ENCODE measurements around the gene BTBD19.
"Not testable (repeated sequence)": the region's sequence is repeated elsewhere in the genome, so short reads cannot be mapped to it uniquely, and the experiment has no call there.

Gene BTBD19

DNA sequence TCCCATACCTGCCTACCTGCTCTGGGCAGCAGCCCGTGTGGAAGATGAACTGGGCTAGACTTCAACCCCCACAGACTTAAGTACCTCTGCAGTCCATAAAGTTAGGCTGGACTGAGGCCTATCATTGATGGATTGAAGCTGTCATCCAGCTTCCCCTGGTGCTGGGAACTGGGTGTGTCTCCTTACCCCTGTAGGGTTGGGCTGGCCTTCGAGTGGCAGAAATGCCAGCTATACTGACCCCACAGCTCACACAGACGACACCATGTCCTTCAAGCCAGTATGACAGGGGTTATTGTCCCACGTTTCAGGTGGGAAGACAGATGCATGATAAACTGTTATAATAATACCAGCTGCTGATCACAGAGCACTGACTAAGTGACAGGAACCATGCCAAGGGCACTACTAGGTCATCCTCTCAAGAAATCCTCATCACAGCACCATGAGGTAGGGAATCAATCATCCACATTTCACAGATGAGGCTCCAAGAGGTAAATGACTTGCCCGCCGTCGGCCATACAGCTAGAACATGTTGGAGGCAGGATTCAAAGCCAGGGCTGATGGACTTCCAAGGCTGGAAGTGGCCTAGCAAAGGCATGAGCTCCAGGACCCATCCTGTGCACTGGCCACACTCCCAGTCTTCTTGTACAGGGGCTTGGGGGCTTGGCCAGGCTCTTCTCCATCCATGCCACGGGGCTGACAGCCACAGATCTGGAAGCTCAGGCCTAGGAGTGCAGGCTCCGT is 20.0 kb upstream of the BTBD19 start, which contains the start of gene BEST4:
BEST4 (minus strand) TSS at position 51 of the 741 bp plus-strand sequence. CDS start 465 bp downstream, outside the sequence.
- DNase-seq = no peak

DNA sequence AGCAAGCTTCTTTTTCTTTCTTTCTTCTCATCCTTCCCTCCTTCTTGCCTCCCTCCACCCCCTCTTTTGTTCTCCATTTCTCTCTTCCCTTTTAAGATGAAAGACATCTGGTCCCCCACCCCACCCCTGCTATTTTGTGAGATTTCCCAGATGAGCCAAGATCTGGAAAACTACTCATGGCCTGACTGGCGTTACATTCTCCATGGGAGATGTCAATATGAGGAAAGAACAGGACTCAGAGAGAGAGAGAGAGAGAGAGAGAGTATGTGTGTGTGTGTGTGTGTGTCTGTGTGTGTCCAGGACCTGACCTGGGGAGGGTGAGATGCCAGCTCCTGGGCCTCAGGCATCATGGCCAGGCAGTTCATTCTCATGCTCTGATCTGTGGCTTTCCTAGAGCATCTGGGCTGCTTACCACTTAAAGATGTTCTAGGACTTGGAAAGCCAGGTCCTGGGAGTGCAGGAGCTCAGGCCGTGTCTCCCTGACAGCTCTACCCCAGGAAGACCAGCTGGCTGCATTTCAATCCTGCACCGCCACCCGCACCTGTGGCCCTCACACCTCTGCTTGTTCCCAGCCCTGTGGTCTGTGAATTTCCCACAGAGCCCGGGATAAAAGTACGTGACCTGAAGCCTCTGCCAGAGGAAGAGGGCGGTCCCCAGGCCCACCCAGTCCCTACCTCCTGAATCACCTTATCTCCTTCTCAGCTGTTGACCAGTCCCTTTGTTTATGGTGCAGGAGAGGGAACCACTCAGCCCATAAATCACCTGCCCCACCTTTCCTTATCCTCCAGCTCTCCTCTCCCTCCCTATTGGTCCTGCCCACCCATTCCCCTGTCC is 17.1 kb upstream of the BTBD19 start:
- no peak for DNase-seq

DNA sequence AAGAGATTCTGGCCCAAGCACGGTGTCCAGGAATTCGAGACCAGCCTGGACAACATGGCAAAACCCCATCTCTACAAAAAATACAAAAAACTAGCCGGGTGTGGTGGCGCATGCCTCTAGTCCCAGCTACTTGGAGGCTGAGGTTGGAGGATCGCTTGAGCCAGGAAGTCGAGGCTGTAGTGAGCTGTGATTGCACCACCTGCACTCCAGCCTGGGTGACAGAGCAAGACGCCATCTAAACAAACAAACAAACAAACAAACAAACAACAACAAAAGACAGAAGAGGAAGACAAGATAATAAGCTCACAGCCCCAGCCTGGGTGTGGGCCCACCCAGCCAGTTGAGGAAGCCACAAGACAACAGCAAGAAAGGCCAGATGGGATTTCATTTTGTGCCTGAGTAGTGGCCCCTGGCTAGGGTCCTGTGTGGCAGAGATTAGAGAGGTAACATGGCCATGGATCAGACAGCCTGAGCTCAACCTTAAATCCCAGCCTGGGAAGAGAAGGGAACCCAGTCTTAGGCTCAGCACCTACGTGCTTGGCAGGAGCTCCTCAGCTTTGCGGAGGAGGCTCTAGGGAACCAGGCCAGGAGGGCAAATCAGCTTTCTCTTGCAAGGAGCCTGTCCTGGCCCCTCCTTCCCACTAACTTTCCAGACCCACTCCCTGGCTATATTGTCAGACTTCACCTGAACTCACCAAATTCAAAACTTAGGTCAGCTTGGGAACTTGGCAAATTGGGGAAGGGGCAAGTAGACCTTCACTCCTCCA is 15.4 kb upstream of the BTBD19 start:
- no peak for DNase-seq

DNA sequence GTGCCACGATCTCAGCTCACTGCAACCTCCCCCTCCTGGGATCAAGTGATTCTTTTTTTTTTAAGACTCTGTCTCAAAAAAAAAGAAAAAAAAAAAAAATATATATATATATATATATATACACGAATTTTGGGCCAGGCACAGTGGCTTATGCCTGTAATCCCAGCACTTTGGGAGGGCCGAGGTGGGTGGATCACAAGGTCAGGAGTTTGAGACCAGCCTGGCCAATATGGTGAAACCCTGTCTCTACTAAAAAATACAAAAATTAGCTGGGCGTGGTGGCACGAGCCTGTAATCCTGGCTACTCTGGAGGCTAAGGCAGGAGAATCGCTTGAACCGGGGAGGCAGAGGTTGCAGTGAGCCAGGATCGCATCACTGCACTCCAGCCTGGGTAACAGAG is 10.4 kb upstream of the BTBD19 start:
- not testable (repeated sequence) for DNase-seq

DNA sequence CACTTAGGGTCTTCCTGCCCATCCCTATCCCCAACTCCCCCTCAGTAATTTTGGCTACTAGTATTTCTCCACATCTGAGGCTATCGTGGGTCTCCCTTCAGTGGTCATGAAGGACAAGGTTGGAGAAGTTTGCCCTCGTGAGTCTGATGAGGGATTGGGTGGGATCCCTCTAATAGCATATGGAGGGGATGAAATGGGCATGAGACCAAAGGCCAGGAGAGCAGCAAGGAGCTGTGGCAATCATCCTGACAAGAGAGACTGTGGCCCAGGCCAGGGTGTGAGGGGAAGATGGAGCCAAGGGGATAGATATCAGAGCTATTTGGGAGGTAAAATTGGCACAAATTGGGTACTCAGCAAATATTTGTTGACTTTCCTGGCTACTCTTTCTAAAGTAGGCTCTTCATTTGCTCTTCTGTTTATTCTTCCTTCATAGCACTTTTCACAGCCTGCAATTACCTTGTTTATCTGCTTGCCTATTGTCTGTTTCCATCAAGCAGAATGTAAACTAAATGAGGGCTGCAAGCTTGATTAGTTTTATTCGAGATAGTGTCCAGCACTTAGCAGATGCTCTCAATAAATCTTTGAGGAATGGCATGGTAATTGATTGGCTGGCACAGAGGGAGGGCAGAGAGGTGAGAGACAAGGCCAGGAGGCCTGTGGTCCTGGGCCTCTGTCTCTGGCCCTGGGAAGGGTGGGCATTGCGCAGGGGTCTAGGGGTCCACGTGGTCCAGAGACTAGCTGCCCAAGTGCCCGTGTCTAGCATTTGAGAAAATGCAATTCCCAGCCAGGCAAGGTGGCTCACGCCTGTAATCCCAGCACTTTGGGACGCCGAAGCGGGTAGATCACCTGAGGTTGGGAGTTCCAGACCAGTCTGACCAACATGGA is 9.6 kb upstream of the BTBD19 start:
- DNase-seq = no peak

DNA sequence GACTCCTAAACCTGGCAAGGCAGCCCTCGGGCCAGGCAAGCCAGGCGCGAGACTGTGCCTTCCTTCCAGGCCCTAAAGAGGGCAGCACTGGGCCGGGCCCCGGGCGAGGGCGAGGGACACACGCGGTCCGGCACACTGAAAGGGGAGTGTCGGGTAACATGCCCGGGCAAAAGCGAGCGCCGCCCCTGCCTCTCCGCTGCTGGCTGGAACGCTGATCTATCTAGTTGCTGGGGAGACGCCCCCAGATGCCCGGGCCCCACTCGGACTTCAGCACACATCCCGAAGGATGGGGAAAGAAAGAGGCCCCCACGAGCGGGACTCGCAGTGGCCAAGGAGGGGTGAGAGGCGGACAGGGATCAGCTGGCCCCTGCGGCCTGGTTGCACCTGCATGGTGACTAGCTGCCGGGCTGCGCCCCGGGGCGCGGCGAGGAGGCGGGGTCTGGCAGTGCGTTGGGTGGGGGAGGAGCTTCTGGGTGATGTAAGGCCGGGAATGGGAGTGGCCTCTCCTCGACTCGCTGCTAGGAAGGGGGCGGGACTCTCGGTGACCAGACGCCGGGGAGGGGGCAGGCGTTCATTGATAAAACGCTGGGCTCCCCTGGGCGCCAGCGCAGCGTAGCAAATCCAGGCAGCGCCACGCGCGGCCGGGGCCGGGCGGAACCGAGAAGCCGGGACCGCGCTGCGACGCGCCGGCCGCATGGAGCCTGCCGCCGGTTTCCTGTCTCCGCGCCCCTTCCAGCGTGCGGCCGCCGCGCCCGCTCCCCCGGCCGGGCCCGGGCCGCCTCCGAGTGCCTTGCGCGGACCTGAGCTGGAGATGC is 8.3 kb upstream of the BTBD19 start, which contains the start of gene PLK3:
PLK3 (plus strand) TSS at position 608 of the 815 bp plus-strand sequence; CDS start at position 695, 87 bp downstream.
- DNase-seq = peak; percentile 97

DNA sequence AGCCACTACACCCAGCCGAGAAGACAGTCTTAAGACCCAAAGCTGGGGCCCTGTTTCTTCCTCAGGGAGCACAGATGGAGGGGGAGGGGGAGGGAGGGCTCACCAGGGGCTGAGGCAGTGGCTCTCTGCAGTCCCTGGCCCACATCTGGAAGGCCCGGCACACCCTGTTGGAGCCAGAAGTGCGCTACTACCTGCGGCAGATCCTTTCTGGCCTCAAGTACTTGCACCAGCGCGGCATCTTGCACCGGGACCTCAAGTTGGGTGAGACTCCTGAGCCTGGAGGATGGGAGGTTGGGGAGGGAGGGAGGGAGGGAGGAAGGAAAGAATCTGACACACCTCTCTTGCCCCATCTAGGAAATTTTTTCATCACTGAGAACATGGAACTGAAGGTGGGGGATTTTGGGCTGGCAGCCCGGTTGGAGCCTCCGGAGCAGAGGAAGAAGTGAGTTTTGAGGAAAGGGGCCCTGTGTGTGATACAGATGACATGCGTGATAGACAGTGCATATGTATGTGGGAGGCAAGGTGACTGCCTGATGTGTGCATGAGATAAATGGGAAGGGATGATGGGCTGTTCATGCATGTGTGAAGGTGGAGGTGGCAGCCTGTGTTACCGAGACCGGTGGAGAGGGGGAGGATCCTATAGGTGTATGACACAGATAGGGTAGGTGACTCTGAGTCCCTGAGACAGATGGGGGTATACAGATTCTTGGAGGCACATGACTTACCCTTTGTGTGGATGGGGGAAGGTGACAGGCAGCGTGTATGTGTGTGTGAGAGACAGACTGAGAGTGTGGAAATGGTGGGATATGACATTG is 6.6 kb upstream of the BTBD19 start:
- no peak for DNase-seq

DNA sequence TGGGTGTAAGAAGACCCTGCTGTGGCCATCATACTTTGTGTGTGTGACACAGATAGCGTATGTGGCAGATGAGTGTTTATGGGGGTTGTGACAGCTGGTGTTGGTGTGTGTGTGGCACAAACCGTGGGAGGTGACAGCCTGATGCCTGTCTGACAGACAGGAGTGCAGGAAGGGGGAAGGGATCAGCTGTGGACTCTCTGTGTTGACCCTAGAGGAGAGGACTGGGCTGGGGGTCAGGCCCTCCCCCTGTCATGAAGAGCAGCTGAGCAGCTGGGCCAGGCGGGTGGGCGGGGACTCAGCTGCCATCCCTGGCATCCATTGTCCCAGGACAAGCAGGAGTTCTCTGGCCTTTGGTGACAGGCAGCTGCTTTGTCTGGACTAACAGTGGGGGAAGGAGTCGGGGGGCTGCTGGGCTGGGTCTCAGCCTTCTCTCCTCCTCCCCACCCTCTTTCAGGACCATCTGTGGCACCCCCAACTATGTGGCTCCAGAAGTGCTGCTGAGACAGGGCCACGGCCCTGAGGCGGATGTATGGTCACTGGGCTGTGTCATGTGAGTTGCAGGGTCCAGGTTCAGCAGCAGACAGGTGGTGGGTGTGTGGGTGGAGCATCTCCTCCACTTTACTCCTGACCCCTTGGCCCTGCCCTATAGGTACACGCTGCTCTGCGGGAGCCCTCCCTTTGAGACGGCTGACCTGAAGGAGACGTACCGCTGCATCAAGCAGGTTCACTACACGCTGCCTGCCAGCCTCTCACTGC is 5.8 kb upstream of the BTBD19 start:
- no peak for DNase-seq

DNA sequence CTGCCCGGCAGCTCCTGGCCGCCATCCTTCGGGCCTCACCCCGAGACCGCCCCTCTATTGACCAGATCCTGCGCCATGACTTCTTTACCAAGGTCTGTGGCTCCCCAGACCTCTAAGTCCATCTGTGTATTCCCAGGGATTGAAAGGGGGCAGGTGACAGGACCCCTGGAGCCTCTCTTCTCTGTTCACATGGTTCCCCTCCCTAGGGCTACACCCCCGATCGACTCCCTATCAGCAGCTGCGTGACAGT is 5.3 kb upstream of the BTBD19 start:
- DNase-seq = no peak

DNA sequence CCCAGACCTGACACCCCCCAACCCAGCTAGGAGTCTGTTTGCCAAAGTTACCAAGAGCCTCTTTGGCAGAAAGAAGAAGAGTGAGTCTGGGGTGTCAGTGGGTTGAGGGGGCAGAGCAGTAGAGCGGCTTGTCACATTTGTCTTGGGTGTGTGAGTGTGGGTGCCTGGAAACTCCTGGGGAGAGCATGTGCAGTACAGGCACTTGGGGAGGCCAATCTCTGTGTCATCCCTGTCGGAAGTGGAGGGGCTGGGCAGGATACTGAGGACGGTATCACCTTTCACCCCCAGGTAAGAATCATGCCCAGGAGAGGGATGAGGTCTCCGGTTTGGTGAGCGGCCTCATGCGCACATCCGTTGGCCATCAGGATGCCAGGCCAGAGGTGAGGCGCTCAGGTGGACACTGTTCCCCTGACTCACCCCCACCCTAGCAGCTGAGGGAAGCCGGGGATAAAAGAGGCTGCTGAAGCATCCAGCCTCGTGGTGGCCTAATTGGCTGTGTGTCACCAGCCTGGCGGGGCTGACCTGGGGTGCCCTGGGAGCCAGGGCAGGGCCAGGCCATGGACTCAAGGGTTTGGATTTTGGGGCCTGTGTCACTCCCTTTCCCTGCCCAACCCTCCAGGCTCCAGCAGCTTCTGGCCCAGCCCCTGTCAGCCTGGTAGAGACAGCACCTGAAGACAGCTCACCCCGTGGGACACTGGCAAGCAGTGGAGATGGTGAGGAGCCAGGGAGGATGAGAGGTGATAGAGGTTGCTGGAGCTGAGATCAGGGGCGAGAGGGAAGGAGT is 4.8 kb upstream of the BTBD19 start:
- no peak for DNase-seq

DNA sequence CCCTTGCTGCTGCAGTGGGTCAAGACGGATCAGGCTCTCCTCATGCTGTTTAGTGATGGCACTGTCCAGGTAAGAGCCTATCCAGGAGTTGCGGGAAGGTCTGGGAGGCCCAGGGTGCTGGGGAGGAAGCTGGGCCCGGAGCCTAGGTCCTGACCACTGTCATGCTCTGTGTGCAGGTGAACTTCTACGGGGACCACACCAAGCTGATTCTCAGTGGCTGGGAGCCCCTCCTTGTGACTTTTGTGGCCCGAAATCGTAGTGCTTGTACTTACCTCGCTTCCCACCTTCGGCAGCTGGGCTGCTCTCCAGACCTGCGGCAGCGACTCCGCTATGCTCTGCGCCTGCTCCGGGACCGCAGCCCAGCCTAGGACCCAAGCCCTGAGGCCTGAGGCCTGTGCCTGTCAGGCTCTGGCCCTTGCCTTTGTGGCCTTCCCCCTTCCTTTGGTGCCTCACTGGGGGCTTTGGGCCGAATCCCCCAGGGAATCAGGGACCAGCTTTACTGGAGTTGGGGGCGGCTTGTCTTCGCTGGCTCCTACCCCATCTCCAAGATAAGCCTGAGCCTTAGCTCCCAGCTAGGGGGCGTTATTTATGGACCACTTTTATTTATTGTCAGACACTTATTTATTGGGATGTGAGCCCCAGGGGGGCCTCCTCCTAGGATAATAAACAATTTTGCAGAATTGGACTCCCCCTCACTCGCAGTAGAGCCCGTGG is 2.9 kb upstream of the BTBD19 start:
- DNase-seq = no peak

DNA sequence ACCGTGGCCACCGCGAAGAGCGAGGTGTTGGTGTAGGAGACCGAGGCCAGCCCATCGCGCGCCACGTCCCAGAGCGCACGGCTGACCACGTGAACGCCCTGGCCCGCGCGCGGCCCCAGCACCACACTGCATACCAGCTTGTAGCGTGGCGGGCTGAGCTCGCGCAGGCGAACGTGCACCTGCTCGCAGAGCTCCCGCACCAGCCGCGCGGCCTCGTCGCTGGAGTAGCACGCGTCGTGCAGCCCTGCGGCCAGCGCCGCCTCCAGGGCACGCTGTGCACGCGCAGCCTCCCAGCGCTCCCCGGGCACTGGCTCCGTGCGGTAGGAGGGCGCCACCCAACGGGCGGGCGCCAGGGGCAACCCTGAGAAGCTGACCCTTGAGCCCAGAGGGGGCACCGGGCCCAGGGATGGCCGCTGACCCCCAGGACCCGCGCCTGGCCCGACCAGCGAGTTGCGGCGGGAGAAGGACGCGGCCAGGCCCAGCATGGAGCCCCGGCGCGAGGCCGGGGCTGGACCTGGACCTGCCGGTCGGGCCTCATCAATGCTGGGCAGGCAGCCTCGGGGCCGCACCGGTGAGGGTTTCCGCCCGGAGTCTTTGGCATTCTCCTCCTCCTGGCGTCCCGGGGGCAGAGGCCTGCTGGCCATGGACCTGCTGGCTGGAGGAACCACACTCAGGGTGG is 2.2 kb upstream of the BTBD19 start:
- no peak for DNase-seq

DNA sequence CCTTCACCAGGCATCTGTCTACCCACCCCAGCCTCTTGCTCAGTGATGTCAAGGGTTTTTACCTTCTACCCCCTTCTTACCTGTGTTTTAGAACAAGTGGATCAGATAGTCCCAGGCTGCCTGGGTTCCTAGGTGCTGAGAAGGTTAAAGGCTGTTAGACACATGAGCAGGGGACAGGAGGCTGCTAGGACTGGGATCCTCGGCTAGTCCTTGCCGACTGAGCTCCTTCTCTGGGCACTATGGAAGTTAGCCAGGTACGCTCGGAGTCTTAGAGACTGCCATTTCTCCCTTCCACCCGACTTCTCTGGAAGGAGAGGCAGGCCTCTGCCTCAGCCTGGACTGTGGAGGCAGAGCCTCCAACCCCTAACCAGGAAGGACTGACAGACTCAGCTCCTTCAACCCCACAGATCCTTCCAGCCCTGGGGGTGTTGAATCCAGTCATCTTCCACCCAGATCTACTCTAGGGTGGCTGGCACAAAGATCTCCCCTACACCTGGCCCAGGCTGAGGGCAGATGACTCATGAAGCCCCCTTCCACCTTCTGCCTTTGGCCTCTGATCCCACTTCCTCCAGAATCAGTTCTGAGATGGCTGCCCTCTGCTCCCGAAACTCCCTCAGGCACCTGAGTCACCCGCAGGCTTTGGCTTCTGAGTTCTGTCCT is 1.5 kb upstream of the BTBD19 start, which contains the start of gene DYNLT4:
DYNLT4 (minus strand) TSS at position 648 of the 660 bp plus-strand sequence. CDS start 683 bp downstream, outside the sequence.
- no peak for DNase-seq

DNA sequence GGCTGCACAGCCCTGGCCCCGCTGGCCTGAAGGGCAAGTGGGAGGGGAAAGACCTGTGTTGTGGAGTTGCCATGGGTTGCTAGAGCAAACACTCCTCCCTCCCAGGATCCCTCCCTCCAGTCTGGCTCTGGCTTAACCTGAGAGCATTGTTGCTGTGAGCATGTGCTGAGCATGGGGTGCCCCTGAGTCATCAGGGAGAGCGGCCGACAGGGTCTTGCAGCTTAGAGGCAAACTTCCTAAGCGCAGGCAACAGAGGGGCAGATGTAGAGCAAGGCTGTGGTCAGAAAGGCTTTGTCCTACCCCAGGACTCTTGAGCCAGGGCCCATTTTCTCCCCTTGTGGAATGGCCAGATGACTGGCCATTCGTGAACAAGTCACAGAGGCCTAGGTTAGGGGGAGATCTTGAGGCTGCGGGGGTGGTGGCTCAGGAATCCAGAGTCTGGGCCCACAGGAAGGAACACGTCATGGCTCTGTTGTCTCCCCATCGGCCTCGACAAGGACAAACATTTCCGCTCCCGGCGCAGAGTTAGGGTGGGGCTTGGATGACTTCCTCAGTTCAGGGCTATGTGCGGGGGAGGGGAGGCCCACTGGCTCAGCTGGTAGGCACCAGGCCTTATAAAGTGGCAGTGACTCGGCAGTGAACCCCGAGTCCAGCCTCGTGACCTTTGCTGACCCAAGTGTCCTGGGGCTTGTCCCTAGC is 810 bp upstream of the BTBD19 start:
- no peak for DNase-seq

DNA sequence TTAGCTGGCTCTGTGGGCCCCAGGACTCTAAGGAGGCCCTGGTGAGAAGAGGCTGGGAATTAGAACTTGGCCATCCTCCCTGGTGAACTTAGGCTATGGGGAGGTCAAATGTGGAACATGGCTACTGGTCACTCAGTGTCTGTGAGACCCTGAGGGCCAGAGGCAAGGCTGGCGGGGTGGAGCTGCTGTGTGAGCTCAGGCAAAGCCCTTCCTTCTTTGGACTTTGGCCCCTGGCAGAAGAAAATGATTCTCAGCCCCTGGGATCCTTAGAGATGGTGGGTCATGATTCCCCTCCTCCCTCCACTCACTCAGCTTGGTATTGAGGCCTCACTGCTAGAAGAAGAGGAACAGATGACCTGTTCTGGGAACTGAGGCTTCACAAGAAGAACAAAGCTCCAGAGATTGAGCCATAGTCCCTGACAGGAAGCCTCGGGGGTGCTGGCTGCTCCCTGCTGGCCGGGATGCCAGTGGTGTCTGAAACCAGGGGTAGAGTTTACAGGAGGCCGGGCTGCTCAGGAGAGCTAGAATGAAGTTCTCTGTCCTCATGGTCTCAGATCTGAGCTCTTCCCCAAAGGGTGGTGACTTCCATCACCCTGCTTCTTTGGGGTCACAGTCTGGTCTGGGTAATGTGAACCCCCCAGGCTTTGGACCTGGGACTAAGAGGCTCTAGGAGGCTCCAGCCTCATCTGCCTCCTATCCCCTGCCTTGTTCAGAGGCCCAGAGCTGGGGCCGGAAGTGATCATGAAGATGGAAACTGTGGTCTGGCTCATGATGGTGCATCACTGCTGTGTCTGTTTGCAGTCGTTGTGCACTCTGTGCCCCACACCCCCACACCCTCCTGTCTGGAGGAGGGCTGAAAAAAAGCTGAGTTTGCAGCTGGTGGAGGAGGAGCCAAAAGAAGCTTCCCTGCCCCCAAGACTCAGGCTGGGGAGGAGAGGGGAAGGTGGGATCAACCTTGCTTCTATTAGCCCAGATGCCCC is 905 bp downstream of the BTBD19 start:
- no peak for DNase-seq

Measured in NCI-H2107 (cell line).